ENCODE data around the gene AIP. TPM values are rescaled to one million over a fixed set of nuclear protein-coding genes. Genes with fewer than 3 reads are reported as not detected.

Gene AIP
- total and polyA plus RNA-seq, 2 donors (not counting 1 experiment from before 2014, with no cell fraction given), result 127 to 205 TPM

GRCh38 chr11:67504005-67504949 lies 21.5 kb downstream of the AIP start:
- CTCF ChIA-PET, result interaction anchor here (1.4 to 2.8 kb wide), 6 partner anchors 16 to 158 kb away, joined by 5 to 20 read pairs (median 8); partner anchors contain the start of genes PPP1CA, RAD9A and TBC1D10C

More at GRCh38 chr11:67504005-67504949, 21.5 kb downstream of the AIP start:
- H3K27me3 Mint-ChIP-seq, result no peaks in the 10 kb centered on the region
- Histone ChIP-seq H3K36me3 (replicated peaks in 1 of 2; ENCODE audit: control extremely low read depth in 1 of 2, control insufficient read depth in 1 of 2, extremely low read depth in 1 of 2, insufficient read depth in 2 of 2, low read length in 1 of 2) (peaks cover 0 to 47% of the 10 kb centered on the region in 2 experiments), H3K27me3 (replicated peaks in 1 of 4; ENCODE audit: control extremely low read depth in 1 of 4, control insufficient read depth in 3 of 4, insufficient read depth in 4 of 4, low read length in 3 of 4) (no peaks in the 10 kb centered on the region), H3K4me2 (replicated peaks; ENCODE audit: low read depth, low read length, poor library complexity, severe bottlenecking) (peak overlapping the region; percentile 97), H3K4me3 (ENCODE audit: control extremely low read depth in 1 of 5, extremely low read depth in 1 of 5, insufficient read depth in 1 of 5, low read depth in 2 of 5, low read length in 4 of 5) (peak overlapping the region; percentile 39 to 92 (median 88)), H3K79me2 (ENCODE audit: control insufficient read depth, insufficient read depth, low read length) (peaks cover 47% of the 10 kb centered on the region), H3K9me3 (ENCODE audit: control extremely low read depth in 1 of 3, control insufficient read depth in 2 of 3, insufficient read depth in 1 of 3, low read length in 2 of 3) (no peaks in the 10 kb centered on the region), H4K20me1 (ENCODE audit: control insufficient read depth, insufficient read depth, low read length, poor library complexity, severe bottlenecking) (peaks cover 74% of the 10 kb centered on the region), H2AFZ (ENCODE audit: insufficient read depth, low read depth, low read length, poor library complexity, severe bottlenecking) (peak overlapping the region; percentile 74), H3K9ac (ENCODE audit: low read length) (peak overlapping the region; percentile 89), H3K4me1 (ENCODE audit: control insufficient read depth in 2 of 2, insufficient read depth in 2 of 2, low read length in 2 of 2) (peaks cover 40 to 50% of the 10 kb centered on the region in 2 donors), H3K27ac (ENCODE audit: low read length in 2 of 2) (peak overlapping the region; percentile 52 to 98)
- WGBS (ENCODE audit: insufficient coverage), result 4% methylated on average over 101 of the region's 101 CpGs
- no peak for ATAC-seq (ENCODE audit: low read depth)
- peak overlapping the region; percentile 92 for H3K4me3 Mint-ChIP-seq
- POLR2A ChIA-PET, result interaction anchor here (0.5 to 2.1 kb wide), 8 partner anchors 21 to 373 kb away, joined by 3 to 13 read pairs (median 5); partner anchors contain the start of genes AIP, PPP1CA, PTPRCAP and RAD9A
- intact Hi-C loops (cut with micrococcal nuclease), result loop anchor here (2.0 kb wide), 1 partner anchor 215 kb away; the partner anchor contains the start of gene ANKRD13D
- DNase-seq, result no peak
- peaks cover 48% of the 10 kb centered on the region for H3K4me1 Mint-ChIP-seq
- TF ChIP-seq CTCF (IDR thresholded peaks at IDR 0.05) (no peak), EZH2 (IDR thresholded peaks at IDR 0.05; ENCODE audit: borderline replicate concordance, insufficient read depth, low read depth, low read length, poor library complexity, severe bottlenecking) (no peak)
- H3K9me3 Mint-ChIP-seq (ENCODE audit: insufficient read depth), result no peaks in the 10 kb centered on the region
- peak overlapping the region; percentile 90 for H3K27ac Mint-ChIP-seq
